Activated CD4-positive, alpha-beta T cell treated with anti-CD3 and anti-CD28 coated beads for 48 hours (primary cell): Measurements from ENCODE around the gene BMF.

Experiments
- DNase-seq: peaks from one replicate; pipeline ENCODE4 v3.0.0-alpha.2; 2020

BMF gene

DNA sequence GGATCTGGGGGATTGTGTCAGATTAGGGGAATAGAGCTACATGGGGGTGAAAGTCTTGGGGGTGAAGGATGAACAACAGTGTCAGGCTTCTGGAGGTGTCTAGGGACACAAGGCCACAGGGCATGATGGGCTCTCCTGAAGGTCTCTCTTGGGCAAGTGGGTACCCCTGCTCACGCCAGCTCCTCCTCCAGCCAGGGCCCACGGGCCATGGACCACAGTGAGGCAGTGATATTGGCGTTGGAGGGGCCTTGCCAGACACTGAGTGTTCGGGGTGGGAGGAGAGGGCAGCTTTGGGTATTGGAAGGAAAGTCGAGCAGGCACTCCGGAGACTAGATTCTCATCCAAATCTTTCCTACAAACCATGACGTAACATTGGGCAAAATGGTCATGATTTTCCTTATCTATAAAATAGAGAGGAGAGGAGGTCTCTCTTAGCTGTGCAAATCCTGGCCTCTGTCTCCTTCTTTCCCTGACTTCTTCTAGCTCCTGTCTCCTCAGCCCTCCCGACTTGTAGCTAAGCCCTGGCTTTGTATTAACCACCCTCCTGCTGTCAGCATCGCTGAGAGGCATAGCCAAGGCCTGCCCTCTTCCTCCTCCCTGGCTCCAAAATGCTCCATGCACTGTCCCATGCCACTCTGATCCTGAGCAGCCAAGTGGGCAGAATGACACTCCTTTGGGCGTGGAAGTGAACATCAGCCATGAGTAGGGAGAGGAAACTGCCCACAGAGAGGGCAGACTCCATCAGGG is 45.7 kb downstream of the BMF start:
- DNase-seq: no peak

- DNase-seq: peak; percentile 35
Observed at GRCh38 chr15:40061212-40061901, 47.3 kb downstream of the BMF start.

DNA sequence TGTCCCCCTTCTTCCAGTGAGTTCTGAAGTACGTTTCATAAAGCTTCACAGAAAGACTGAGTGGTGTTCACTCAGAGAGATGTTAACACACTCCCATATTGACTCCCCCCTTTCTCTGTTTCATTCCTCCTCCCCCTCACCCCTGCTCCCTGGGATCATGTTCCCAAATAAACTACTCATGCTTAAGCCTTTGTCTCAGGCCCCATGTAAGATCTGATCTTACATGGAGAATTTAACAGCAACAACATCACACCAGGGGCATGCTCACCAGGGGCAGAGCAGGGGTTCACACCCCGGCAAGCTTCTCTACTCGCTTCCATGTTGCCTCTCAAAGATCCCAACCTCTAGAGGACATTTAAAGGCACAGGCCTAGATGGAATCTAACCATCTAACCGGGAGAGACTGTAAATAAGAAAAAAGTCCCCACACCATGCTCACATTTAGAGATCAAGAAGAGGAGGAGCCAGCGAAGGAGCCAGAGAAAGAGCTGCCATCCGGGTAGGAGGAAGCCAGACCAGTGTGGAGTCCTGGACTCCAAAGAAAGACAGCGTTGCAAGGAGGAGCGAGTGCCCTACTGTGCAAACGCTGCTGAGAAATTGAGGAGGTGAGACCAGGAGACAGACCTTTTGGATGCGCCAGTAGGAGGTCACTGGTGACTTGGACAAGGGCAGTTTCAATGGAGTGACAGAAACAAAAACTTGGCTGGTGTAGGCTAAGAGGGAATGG is 48.3 kb downstream of the BMF start:
- no peak for DNase-seq

DNA sequence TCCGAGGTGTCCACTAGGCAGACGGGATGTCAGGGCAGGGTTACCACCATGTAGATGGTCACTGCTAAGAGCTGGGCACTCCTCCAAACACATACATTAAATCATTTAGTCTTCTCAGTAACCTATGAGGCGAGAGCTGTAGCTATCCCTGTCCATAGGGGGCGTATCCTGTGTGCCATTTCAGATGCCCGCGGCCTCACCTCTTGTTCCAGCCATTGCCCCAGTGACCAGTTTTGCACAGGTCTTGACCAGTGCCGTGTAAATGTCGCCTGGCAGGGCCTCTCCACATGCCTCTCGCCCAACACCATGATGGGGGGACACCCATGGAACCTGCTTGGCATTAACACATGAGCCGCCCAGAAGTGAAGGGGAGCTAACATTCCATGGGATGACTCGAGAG is 48.9 kb downstream of the BMF start:
- DNase-seq: no peak

- peak; percentile 44 for DNase-seq
Observed at GRCh38 chr15:40058476-40059140, 50.1 kb downstream of the BMF start.

- DNase-seq: no peak
Observed at GRCh38 chr15:40055576-40056293, 52.9 kb downstream of the BMF start.

DNA sequence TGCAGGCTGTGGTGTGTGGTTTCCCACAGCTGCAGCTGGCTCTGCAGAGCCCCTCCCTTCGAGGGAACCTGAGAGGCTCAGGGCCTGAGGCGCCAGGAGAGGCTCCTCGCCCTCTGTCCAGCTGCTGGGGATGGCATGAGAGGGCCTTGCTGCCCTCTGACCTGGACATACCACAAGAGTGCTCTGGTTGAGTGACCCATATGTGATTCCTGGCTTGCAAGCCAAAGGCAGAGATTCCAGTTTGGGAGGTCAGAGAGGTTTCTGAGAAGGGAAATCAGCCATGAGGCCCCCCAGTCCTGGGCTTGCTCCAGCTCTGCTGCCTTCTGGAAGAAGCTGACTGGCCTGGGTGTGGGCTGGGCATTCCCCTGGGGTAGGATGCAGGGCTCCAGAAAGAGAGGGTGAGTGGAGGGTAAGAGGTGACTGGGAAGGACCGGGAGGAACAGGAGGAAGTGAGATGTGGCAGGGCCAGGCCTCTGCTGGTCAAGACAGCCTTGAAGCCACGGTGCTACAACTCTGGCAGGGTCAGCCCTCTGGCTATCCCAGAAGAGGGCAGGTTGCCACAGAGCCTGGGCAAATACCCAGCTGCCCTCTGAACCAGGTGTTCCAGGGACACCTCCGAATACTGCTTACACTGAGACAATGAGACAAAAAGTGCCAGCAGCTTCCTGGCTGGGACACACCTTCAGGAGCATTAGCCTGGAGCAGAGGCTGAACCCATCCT is 53.7 kb downstream of the BMF start:
- DNase-seq: peak; percentile 41

GRCh38 chr15:40054605-40054854 is 54.1 kb downstream of the BMF start:
- no peak for DNase-seq

- DNase-seq: peak; percentile 62
Observed at GRCh38 chr15:40053831-40054604, 54.7 kb downstream of the BMF start.

DNA sequence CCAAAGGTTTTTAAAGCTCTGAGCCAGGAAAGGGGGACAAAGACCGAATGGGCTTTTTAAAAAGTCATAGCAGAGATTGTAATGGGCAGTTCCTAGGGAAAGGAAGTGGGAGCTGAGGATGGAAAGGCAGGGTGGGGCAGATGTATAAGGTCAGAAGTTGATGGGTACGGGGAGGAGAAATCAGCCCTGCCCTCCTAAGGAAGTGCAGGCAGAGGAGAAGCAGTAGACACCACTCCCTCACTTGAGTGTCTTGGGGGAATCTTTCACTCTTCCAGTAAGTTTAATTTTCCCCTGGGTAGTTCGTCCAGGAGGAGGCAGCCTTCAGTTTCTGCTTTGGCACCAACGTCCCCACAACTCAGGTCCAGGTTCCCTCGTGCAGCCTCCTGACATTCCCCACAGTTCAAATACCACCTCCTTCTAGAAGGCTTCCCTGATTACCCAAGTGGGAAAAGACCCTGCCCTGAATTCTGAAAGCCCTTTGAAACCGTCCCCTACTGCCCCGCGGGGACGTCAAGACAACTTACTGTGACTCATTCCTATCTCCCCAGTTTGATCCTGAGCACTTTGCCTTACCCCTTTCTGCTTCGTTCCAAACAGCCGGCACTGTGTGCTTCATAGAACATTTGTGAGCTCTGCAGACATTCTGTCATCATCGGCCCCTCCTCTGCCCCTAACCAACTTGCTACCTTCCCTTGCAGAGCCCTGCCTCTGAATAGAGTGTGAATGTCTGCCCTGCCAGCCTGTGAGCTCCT is 55.4 kb downstream of the BMF start:
- DNase-seq: no peak

- no peak for DNase-seq
Observed at GRCh38 chr15:40052604-40053003, 56.1 kb downstream of the BMF start.

- DNase-seq: no peak
Observed at GRCh38 chr15:40051616-40052415, 56.9 kb downstream of the BMF start.

GRCh38 chr15:40050788-40051470 is 57.8 kb downstream of the BMF start:
- DNase-seq: no peak

DNA sequence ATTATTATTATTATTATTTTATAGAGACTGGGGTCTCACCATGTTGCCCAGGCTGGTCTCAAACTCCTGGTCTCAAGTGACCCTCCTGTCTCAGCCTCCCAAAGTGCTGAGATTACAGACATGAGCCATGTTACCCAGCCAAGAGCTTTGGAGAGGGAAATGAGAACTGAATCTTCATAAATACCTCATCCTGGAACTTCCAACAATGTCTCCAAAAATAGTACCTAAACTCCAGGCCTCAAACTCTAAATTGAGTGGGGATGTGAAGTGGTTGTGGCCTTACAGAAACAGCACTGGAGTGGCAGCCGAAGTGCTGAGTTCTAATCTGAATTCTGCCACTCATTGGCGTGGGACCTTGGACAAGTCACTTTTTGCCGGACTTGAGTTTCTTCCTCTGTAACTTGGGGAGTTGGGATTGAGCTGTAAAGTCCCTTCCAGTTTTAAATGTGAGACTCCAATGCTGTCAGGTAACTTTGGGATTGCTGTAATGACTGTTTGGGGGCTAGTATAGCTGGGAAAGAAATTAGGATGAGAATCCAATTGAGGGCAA is 59.7 kb downstream of the BMF start:
- no peak for DNase-seq

DNA sequence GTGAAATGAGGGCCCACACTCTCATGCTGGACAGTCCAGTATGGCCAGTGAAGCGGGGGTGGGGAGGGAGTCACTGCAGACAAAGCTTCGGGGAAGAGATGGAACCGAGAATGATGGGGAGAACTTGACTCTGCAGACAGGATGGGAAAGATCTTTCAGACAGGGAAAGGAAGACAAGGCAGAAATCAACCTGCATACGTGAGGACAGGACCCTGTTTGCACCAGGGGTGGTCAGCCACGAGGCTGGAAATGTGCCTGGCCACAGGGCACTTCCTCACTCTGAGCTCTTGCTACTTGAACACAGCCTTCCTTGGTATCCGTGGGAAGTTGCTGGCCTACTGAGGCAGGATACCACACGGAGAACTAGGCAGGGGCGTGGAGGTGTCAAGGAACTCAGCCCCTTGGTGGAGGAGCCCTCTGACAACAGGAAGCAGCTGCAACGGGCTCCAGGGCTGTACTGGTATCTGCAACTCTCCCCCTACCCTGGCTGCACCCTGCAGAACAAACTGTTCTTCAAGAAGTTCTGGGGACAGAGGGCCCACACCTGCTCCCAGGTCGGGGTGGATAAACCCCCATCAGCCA is 60.4 kb downstream of the BMF start:
- DNase-seq: peak; percentile 34

- DNase-seq: peak; percentile 83
Observed at GRCh38 chr15:40047415-40048210, 61.1 kb downstream of the BMF start.

- peak; percentile 31 for DNase-seq
Observed at GRCh38 chr15:40046721-40047414, 61.8 kb downstream of the BMF start.
